Measurements from ENCODE around the gene WDR27. TPM values are rescaled to one million over a fixed set of nuclear protein-coding genes. Genes with fewer than 3 reads are reported as not detected.

The WDR27 gene
- total RNA-seq, 2 experiments from 2014 or later, result 48.8 to 49.6 TPM

- Mint-ChIP-seq H3K4me1 (ENCODE audit: low read depth) (no peaks in the 10 kb centered on the region), H3K27me3 (no peaks in the 10 kb centered on the region), H3K27ac (no peak overlapping the region), H3K36me3 (ENCODE audit: low read depth) (no peaks in the 10 kb centered on the region), H3K9me3 (no peaks in the 10 kb centered on the region), H3K4me3 (no peak overlapping the region)
- no peak for ATAC-seq
- no peak for DNase-seq
- no peak for TF ChIP-seq CTCF (IDR thresholded peaks at IDR 0.05)
- ChIA-PET POLR2A (no interaction called here), CTCF (no interaction called here)
- intact Hi-C loops (cut with micrococcal nuclease), result no loop called here
Measured at GRCh38 chr6:169499848-169500247, 202.0 kb downstream of the WDR27 start.

DNA sequence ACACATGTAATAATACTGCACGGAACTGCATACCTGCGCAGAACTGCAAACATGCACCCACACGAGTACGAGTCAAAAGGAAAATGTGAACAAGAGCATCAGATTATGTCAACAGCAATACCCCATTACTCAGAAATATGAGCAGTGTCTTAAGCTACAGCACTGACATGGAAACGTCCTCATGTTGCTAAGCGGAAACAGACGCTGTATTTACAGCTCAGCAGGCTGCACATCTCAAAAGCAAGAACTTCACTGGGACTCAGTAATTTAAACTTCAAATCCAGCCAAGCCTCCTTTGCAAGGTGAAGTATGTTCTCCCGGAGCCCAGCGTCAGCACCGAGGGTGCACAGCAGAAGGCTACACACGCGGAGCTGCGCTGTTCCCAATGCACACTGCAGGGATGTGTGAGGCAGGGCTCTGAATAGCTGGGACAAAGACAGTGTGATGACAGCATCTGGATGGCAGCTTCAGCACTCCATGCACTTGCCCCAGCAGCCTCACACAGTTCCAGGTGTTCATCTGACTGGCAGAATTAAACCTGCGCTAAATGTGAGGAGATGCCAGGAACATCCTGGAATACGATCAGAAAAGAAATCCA lies 202.8 kb downstream of the WDR27 start:
- Mint-ChIP-seq H3K9me3 (no peaks in the 10 kb centered on the region), H3K4me1 (ENCODE audit: low read depth) (no peaks in the 10 kb centered on the region), H3K27me3 (no peaks in the 10 kb centered on the region), H3K27ac (no peak overlapping the region), H3K36me3 (ENCODE audit: low read depth) (no peaks in the 10 kb centered on the region), H3K4me3 (no peak overlapping the region)
- DNase-seq (no peak), ATAC-seq (no peak)
- CTCF ChIA-PET, result no interaction called here
- POLR2A ChIA-PET, result no interaction called here
- TF ChIP-seq CTCF (IDR thresholded peaks at IDR 0.05), result no peak
- intact Hi-C loops (cut with micrococcal nuclease), result no loop called here

DNA sequence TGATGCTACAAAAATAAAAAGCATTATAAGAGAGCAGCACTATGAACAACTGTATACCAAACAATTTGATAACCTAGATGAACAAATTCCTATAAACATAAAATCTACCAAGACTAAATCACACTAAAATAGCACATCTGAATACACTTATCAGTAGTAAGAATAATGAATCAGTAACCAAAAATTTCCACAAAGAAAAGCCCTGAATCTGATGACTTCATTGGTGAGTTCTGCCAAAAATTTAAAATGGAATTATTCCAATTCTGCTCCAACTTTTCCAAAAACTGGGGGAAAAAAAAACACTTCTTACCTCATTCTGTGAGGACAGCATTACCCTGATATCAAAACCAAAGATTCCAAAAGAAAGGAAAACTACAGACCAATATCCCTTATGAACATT lies 206.2 kb downstream of the WDR27 start:
- Mint-ChIP-seq H3K27ac (no peak overlapping the region), H3K36me3 (ENCODE audit: low read depth) (no peaks in the 10 kb centered on the region), H3K27me3 (no peaks in the 10 kb centered on the region), H3K4me1 (ENCODE audit: low read depth) (no peaks in the 10 kb centered on the region), H3K9me3 (no peaks in the 10 kb centered on the region), H3K4me3 (no peak overlapping the region)
- DNase-seq (no peak), ATAC-seq (no peak)
- ChIA-PET POLR2A (no interaction called here), CTCF (no interaction called here)
- TF ChIP-seq CTCF (IDR thresholded peaks at IDR 0.05), result no peak
- intact Hi-C loops (cut with micrococcal nuclease), result no loop called here

- DNase-seq (no peak), ATAC-seq (no peak)
- Mint-ChIP-seq H3K27ac (no peak overlapping the region), H3K36me3 (ENCODE audit: low read depth) (no peaks in the 10 kb centered on the region), H3K4me3 (no peak overlapping the region), H3K27me3 (no peaks in the 10 kb centered on the region), H3K4me1 (ENCODE audit: low read depth) (no peaks in the 10 kb centered on the region), H3K9me3 (no peaks in the 10 kb centered on the region)
- POLR2A ChIA-PET, result no interaction called here
- intact Hi-C loops (cut with micrococcal nuclease), result no loop called here
- CTCF ChIA-PET, result no interaction called here
- no peak for TF ChIP-seq CTCF (IDR thresholded peaks at IDR 0.05)
Measured at GRCh38 chr6:169494038-169494437, 207.8 kb downstream of the WDR27 start.

DNA sequence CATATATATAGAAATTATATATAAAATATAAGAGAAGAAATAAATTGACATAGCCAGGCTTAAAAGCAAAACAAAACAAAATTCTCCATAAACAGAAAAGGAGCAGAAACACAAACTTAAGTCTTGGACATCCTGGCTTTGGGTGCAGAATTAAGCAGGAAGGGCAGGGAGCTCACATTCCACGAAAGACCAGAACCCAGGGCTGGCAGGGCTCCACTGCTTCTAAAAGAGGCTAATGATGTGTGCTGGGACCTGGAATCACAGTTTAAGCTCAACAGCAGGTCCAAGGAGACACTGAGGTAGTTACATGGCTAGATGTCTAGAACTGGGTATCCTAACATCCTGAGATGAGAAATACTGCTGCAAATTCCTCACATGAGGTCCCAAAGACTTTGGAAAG lies 210.3 kb downstream of the WDR27 start:
- POLR2A ChIA-PET, result no interaction called here
- ATAC-seq, result no peak
- CTCF ChIA-PET, result no interaction called here
- Mint-ChIP-seq H3K36me3 (ENCODE audit: low read depth) (no peaks in the 10 kb centered on the region), H3K4me1 (ENCODE audit: low read depth) (no peaks in the 10 kb centered on the region), H3K27ac (no peak overlapping the region), H3K4me3 (no peak overlapping the region), H3K27me3 (no peaks in the 10 kb centered on the region), H3K9me3 (no peaks in the 10 kb centered on the region)
- no peak for DNase-seq
- intact Hi-C loops (cut with micrococcal nuclease), result no loop called here
- TF ChIP-seq CTCF (IDR thresholded peaks at IDR 0.05), result no peak
